HEK293 (cell line): Measurements from ENCODE around the gene LONRF2.

Experiments
- CTCF ChIA-PET: fragments of 350-600 bp; formaldehyde crosslinking; extraction: SDS; loops from one replicate; lab custom pipeline; 2021; ENCODE audit warnings: antibody characterized with exemption; lab: Yijun Ruan, JAX
- POLR2A ChIA-PET: fragments of 300-600 bp; formaldehyde crosslinking; extraction: SDS; loops from one replicate; lab custom pipeline; 2020; ENCODE audit warnings: antibody characterized with exemption, inconsistent platforms; lab: Yijun Ruan, JAX
- H3K27ac ChIP-seq: fragments of 200-500 bp; sonication (Bioruptor generic); 2 replicates; pipeline ENCODE4 v1.5.1; 2014; ENCODE audit warnings: low read depth, low read length, control low read depth, inconsistent platforms; ENCODE audit errors: extremely low read depth
- H3K36me3 ChIP-seq, 2 experiments: fragments of 200-500 bp in 1 of 2; sonication (Bioruptor generic) in 1 of 2; 1 replicate in 1 of 2; 2 replicates in 1 of 2; pipeline ENCODE4 v1.5.1; 2014 to 2017; ENCODE audit warnings: inconsistent platforms in 2 of 2, low read length in 2 of 2; ENCODE audit not compliant: control insufficient read depth in 2 of 2, insufficient read depth in 1 of 2
- H3K4me1 ChIP-seq: fragments of 200-500 bp; sonication (Bioruptor generic); 2 replicates; pipeline ENCODE4 v1.5.1; 2014; ENCODE audit warnings: mild to moderate bottlenecking, low read length, inconsistent platforms; ENCODE audit not compliant: control insufficient read depth, insufficient read depth
- H3K4me3 ChIP-seq: 2 replicates; pipeline ENCODE4 v1.5.1; 2011; ENCODE audit warnings: low read depth, mild to moderate bottlenecking, control low read depth, low read length, moderate library complexity
- H3K9me3 ChIP-seq: fragments of 200-500 bp; sonication (Bioruptor generic); 2 replicates; pipeline ENCODE4 v1.5.1; 2014; ENCODE audit warnings: low read depth, low read length, inconsistent platforms; ENCODE audit not compliant: control insufficient read depth, insufficient read depth
- GLIS1 ChIP-seq: fragments of 450-650 bp; formaldehyde crosslinking; IDR thresholded peaks from 2 replicates; pipeline ENCODE4 v1.5.1; 2016; ENCODE audit warnings: missing biosample characterization, missing genetic modification characterization
- PRDM2 ChIP-seq: fragments of 450-650 bp; formaldehyde crosslinking; IDR thresholded peaks from 2 replicates; pipeline ENCODE4 v1.5.1; 2016; ENCODE audit warnings: missing biosample characterization, missing genetic modification characterization, borderline replicate concordance
- SCRT1 ChIP-seq: fragments of 450-650 bp; formaldehyde crosslinking; IDR thresholded peaks from 2 replicates; pipeline ENCODE4 v1.5.1; 2016; ENCODE audit warnings: missing biosample characterization, missing genetic modification characterization, borderline replicate concordance
- ZIC2 ChIP-seq: fragments of 450-650 bp; formaldehyde crosslinking; IDR thresholded peaks from 2 replicates; pipeline ENCODE4 v1.5.1; 2016; ENCODE audit warnings: missing biosample characterization, missing genetic modification characterization
- ZNF138 ChIP-seq: fragments of 450-650 bp; formaldehyde crosslinking; IDR thresholded peaks from 2 replicates; pipeline ENCODE4 v1.5.1; 2016; ENCODE audit warnings: missing biosample characterization, missing genetic modification characterization, borderline replicate concordance
- ZNF169 ChIP-seq: fragments of 450-650 bp; formaldehyde crosslinking; IDR thresholded peaks from 2 replicates; pipeline ENCODE4 v1.5.1; 2016; ENCODE audit warnings: missing biosample characterization, missing genetic modification characterization
- ZNF302 ChIP-seq: fragments of 450-650 bp; formaldehyde crosslinking; IDR thresholded peaks from 2 replicates; pipeline ENCODE4 v1.5.1; 2016; ENCODE audit warnings: missing biosample characterization, missing genetic modification characterization, low read depth
- ZNF560 ChIP-seq: fragments of 450-650 bp; formaldehyde crosslinking; IDR thresholded peaks from 2 replicates; pipeline ENCODE4 v1.5.1; 2017; ENCODE audit warnings: missing biosample characterization, missing genetic modification characterization, borderline replicate concordance
- ZNF580 ChIP-seq: fragments of 450-650 bp; formaldehyde crosslinking; IDR thresholded peaks from 2 replicates; pipeline ENCODE4 v1.5.1; 2016; ENCODE audit warnings: missing biosample characterization, missing genetic modification characterization
- ZNF610 ChIP-seq: fragments of 450-650 bp; formaldehyde crosslinking; IDR thresholded peaks from 2 replicates; pipeline ENCODE4 v1.5.1; 2016; ENCODE audit warnings: missing biosample characterization, missing genetic modification characterization, borderline replicate concordance
- ZNF623 ChIP-seq: fragments of 450-650 bp; formaldehyde crosslinking; IDR thresholded peaks from 2 replicates; pipeline ENCODE4 v1.5.1; 2016; ENCODE audit warnings: missing biosample characterization, missing genetic modification characterization
- ZNF645 ChIP-seq: fragments of 450-650 bp; formaldehyde crosslinking; IDR thresholded peaks from 2 replicates; pipeline ENCODE4; 2016; ENCODE audit warnings: missing biosample characterization, missing genetic modification characterization
- ZNF707 ChIP-seq: fragments of 450-650 bp; formaldehyde crosslinking; IDR thresholded peaks from 2 replicates; pipeline ENCODE4 v1.5.1; 2016; ENCODE audit warnings: missing biosample characterization, missing genetic modification characterization
- ZSCAN16 ChIP-seq: fragments of 450-650 bp; formaldehyde crosslinking; IDR thresholded peaks from 2 replicates; pipeline ENCODE4 v1.5.1; 2016; ENCODE audit warnings: missing biosample characterization, missing genetic modification characterization
- TF ChIP-seq, protein P1 (sequence below): fragments of 450-650 bp; formaldehyde crosslinking; IDR thresholded peaks from 2 replicates; pipeline ENCODE4 v1.5.1; 2016; ENCODE audit warnings: missing biosample characterization, missing genetic modification characterization, low read depth
- TF ChIP-seq, protein P2 (sequence below): fragments of 450-650 bp; formaldehyde crosslinking; IDR thresholded peaks from 2 replicates; pipeline ENCODE4 v1.5.1; 2016; ENCODE audit warnings: missing biosample characterization, missing genetic modification characterization
- TF ChIP-seq, protein P3 (sequence below): fragments of 450-650 bp; formaldehyde crosslinking; IDR thresholded peaks from 2 replicates; pipeline ENCODE4 v1.5.1; 2016; ENCODE audit warnings: missing biosample characterization, missing genetic modification characterization
- TF ChIP-seq, protein P4 (sequence below): IDR thresholded peaks from 2 replicates; pipeline ENCODE4 v1.6.1; 2011; ENCODE audit warnings: mild to moderate bottlenecking, low read depth, low read length, borderline replicate concordance

The LONRF2 gene

GRCh38 chr2:100233061-100233460 lies 89.2 kb downstream of the LONRF2 start:
- Histone ChIP-seq H3K4me3 (no peak overlapping the region), H3K27ac (no peak overlapping the region), H3K9me3 (no peaks in the 10 kb centered on the region), H3K36me3 (no peaks in the 10 kb centered on the region), H3K4me1 (no peaks in the 10 kb centered on the region)
- ChIA-PET CTCF (interaction anchor here (1.8 kb wide), 1 partner anchor 29 kb away, joined by 6 read pairs; no protein-coding TSS in a partner anchor), POLR2A (no interaction called here)
- TF ChIP-seq ZNF169 (tag by site-specific recombination) = no peak
- TF ChIP-seq ZNF707 (tag by site-specific recombination) = no peak
- TF ChIP-seq, protein P1, sequence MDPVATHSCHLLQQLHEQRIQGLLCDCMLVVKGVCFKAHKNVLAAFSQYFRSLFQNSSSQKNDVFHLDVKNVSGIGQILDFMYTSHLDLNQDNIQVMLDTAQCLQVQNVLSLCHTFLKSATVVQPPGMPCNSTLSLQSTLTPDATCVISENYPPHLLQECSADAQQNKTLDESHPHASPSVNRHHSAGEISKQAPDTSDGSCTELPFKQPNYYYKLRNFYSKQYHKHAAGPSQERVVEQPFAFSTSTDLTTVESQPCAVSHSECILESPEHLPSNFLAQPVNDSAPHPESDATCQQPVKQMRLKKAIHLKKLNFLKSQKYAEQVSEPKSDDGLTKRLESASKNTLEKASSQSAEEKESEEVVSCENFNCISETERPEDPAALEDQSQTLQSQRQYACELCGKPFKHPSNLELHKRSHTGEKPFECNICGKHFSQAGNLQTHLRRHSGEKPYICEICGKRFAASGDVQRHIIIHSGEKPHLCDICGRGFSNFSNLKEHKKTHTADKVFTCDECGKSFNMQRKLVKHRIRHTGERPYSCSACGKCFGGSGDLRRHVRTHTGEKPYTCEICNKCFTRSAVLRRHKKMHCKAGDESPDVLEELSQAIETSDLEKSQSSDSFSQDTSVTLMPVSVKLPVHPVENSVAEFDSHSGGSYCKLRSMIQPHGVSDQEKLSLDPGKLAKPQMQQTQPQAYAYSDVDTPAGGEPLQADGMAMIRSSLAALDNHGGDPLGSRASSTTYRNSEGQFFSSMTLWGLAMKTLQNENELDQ (tag by site-specific recombination) = no peak
- peak; percentile 75 for TF ChIP-seq GLIS1
- TF ChIP-seq, protein P2, sequence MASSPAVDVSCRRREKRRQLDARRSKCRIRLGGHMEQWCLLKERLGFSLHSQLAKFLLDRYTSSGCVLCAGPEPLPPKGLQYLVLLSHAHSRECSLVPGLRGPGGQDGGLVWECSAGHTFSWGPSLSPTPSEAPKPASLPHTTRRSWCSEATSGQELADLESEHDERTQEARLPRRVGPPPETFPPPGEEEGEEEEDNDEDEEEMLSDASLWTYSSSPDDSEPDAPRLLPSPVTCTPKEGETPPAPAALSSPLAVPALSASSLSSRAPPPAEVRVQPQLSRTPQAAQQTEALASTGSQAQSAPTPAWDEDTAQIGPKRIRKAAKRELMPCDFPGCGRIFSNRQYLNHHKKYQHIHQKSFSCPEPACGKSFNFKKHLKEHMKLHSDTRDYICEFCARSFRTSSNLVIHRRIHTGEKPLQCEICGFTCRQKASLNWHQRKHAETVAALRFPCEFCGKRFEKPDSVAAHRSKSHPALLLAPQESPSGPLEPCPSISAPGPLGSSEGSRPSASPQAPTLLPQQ = no peak
- peak; percentile 32; the same call in 1 of the 2 replicates for TF ChIP-seq ZIC2 (tag by site-specific recombination)
- TF ChIP-seq SCRT1 (tag by site-specific recombination) = no peak

- H3K27ac ChIP-seq = no peak overlapping the region
- no peaks in the 10 kb centered on the region for H3K36me3 ChIP-seq
- H3K4me1 ChIP-seq = no peaks in the 10 kb centered on the region
- CTCF ChIA-PET = interaction anchor here (0.7 kb wide), 2 partner anchors 16 to 859 kb away, joined by 3 read pairs; no protein-coding TSS in a partner anchor
- H3K4me3 ChIP-seq = no peak overlapping the region
- no peak for TF ChIP-seq ZNF560 (tag by site-specific recombination)
- no peak for TF ChIP-seq ZSCAN16 (tag by site-specific recombination)
- TF ChIP-seq ZNF645 = no peak
- no peak for TF ChIP-seq ZNF138 (tag by site-specific recombination)
- no peak for TF ChIP-seq PRDM2 (tag by site-specific recombination)
- no peak for TF ChIP-seq ZNF580
- TF ChIP-seq, protein P3, sequence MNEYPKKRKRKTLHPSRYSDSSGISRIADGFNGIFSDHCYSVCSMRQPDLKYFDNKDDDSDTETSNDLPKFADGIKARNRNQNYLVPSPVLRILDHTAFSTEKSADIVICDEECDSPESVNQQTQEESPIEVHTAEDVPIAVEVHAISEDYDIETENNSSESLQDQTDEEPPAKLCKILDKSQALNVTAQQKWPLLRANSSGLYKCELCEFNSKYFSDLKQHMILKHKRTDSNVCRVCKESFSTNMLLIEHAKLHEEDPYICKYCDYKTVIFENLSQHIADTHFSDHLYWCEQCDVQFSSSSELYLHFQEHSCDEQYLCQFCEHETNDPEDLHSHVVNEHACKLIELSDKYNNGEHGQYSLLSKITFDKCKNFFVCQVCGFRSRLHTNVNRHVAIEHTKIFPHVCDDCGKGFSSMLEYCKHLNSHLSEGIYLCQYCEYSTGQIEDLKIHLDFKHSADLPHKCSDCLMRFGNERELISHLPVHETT (tag by site-specific recombination) = no peak
- TF ChIP-seq, protein P4, sequence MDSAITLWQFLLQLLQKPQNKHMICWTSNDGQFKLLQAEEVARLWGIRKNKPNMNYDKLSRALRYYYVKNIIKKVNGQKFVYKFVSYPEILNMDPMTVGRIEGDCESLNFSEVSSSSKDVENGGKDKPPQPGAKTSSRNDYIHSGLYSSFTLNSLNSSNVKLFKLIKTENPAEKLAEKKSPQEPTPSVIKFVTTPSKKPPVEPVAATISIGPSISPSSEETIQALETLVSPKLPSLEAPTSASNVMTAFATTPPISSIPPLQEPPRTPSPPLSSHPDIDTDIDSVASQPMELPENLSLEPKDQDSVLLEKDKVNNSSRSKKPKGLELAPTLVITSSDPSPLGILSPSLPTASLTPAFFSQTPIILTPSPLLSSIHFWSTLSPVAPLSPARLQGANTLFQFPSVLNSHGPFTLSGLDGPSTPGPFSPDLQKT = no peak
- no peak for TF ChIP-seq ZNF610 (tag by site-specific recombination)
- TF ChIP-seq ZNF623 (tag by site-specific recombination) = no peak
- TF ChIP-seq ZNF302 = no peak
- TF ChIP-seq, all 188 proteins: peak for 0
- H3K9me3 ChIP-seq = no peaks in the 10 kb centered on the region
- POLR2A ChIA-PET = no interaction called here
These were observed 91.5 kb downstream of the LONRF2 start for GRCh38 chr2:100230754-100231153.
